ENCODE results near the gene CDK3. TPM values are rescaled to one million over a fixed set of nuclear protein-coding genes. Genes with fewer than 3 reads are reported as not detected.

Gene CDK3
- total RNA-seq, 4 donors from 2014 or later: 2.4 to 6.6 (median 3.6) TPM

- Histone ChIP-seq H3K36me3 (peaks cover 62 to 100% (median 88%) of the 10 kb centered on the region in 3 donors), H3K27me3 (no peaks in the 10 kb centered on the region), H3K27ac (peak overlapping the region; percentile 39 to 88 (median 78)), H3K9me3 (no peaks in the 10 kb centered on the region), H3K4me3 (no peak overlapping the region), H3K4me1 (peaks cover 11 to 70% (median 18%) of the 10 kb centered on the region in 3 donors)
- TF ChIP-seq CTCF (IDR thresholded peaks at IDR 0.05) (no peak), POLR2A (IDR thresholded peaks at IDR 0.05) (no peak)
- 42 to 50% methylated on average over 1 to 3 of the region's 8 CpGs for WGBS, 2 donors
- DNase-seq: no peak
- intact Hi-C loops (cut with DNase I): no loop called here
These were observed 45.4 kb downstream of the CDK3 start for GRCh38 chr17:76046064-76046463.

GRCh38 chr17:76048025-76048605, 47.5 kb downstream of the CDK3 start:
- H3K4me3 ChIP-seq: no peak overlapping the region
- intact Hi-C loops (cut with DNase I): no loop called here
- H3K9me3 ChIP-seq: no peaks in the 10 kb centered on the region
- H3K36me3 ChIP-seq: peaks cover 45 to 98% (median 69%) of the 10 kb centered on the region in 3 donors
- TF ChIP-seq CTCF (IDR thresholded peaks at IDR 0.05) (no peak), POLR2A (IDR thresholded peaks at IDR 0.05) (no peak)
- peaks cover 11 to 86% (median 23%) of the 10 kb centered on the region in 3 donors for H3K4me1 ChIP-seq
- no peak for DNase-seq
- peak overlapping the region in 1 of 4 donors; percentile 4 for H3K27ac ChIP-seq
- 77 to 84% methylated on average over 9 of the region's 9 CpGs for WGBS, 2 donors
- H3K27me3 ChIP-seq: no peaks in the 10 kb centered on the region

GRCh38 chr17:76048711-76049110, 48.1 kb downstream of the CDK3 start:
- H3K4me3 ChIP-seq: no peak overlapping the region
- H3K27me3 ChIP-seq: no peaks in the 10 kb centered on the region
- H3K36me3 ChIP-seq: peaks cover 39 to 98% (median 63%) of the 10 kb centered on the region in 3 donors
- no peak for DNase-seq
- H3K27ac ChIP-seq: no peak overlapping the region
- TF ChIP-seq POLR2A (IDR thresholded peaks at IDR 0.05) (no peak), CTCF (IDR thresholded peaks at IDR 0.05) (no peak)
- peaks cover 11 to 84% (median 23%) of the 10 kb centered on the region in 3 donors for H3K4me1 ChIP-seq
- WGBS, 2 donors: 71 to 72% methylated on average over 9 of the region's 9 CpGs
- intact Hi-C loops (cut with DNase I): no loop called here
- H3K9me3 ChIP-seq: no peaks in the 10 kb centered on the region

- intact Hi-C loops (cut with DNase I): no loop called here
- TF ChIP-seq CTCF (IDR thresholded peaks at IDR 0.05) (no peak), POLR2A (IDR thresholded peaks at IDR 0.05) (no peak)
- peaks cover 33 to 98% (median 58%) of the 10 kb centered on the region in 3 donors for H3K36me3 ChIP-seq
- H3K27ac ChIP-seq: no peak overlapping the region
- H3K4me3 ChIP-seq: no peak overlapping the region
- H3K4me1 ChIP-seq: peaks cover 6 to 84% (median 21%) of the 10 kb centered on the region in 3 donors
- H3K27me3 ChIP-seq: no peaks in the 10 kb centered on the region
- DNase-seq: no peak
- no peaks in the 10 kb centered on the region for H3K9me3 ChIP-seq
- WGBS, 2 donors: 87 to 89% methylated on average over 3 of the region's 3 CpGs
These were observed 48.6 kb downstream of the CDK3 start for GRCh38 chr17:76049239-76049638.

GRCh38 chr17:76049836-76050537, 49.3 kb downstream of the CDK3 start:
- Histone ChIP-seq H3K4me3 (no peak overlapping the region), H3K36me3 (peaks cover 32 to 98% (median 51%) of the 10 kb centered on the region in 3 donors), H3K27ac (peak overlapping the region; percentile 30 to 93 (median 90)), H3K4me1 (peaks cover 3 to 84% (median 20%) of the 10 kb centered on the region in 3 donors), H3K9me3 (no peaks in the 10 kb centered on the region), H3K27me3 (no peaks in the 10 kb centered on the region)
- TF ChIP-seq CTCF (IDR thresholded peaks at IDR 0.05) (no peak), POLR2A (IDR thresholded peaks at IDR 0.05) (no peak)
- no peak for DNase-seq
- intact Hi-C loops (cut with DNase I): loop anchor here (5.0 kb wide), 1 partner anchor 38 kb away; no protein-coding TSS in a partner anchor
- WGBS, 2 donors: 89 to 90% methylated on average over 11 to 15 of the region's 15 CpGs

All from esophagus squamous epithelium (tissue), 5 donors.